Adipose tissue (tissue), 3 donors: Measurements from ENCODE around the gene PIEZO2. TPM values are rescaled to one million over a fixed set of nuclear protein-coding genes. Genes with fewer than 3 reads are reported as not detected.
"Not testable (repeated sequence)": the region's sequence is repeated elsewhere in the genome, so short reads cannot be mapped to it uniquely, and the experiment has no call there.

ENCODE experiments used
- H3K27ac ChIP-seq: one replicate; pipeline ENCODE4 v1.5.1; 2013; ENCODE audit warnings: low read depth, low read length
- WGBS, 3 donors: extraction: QIAGEN DNeasy Blood & Tissue Kit; methylation state at CpG; one replicate each; pipeline ENCODE4 v1.1.7; 2013; 5-methylcytosine and 5-hydroxymethylcytosine counted together
- polyA plus RNA-seq, 3 donors: library from polyadenylated mRNA; stranded (reverse); fragments of 200-250 nt; gene quantifications; one replicate each; pipeline ENCODE4 v1.2.3, GENCODE V29; 2013
- donor health status: healthy with polysubstance abuse.
- donor health status: Bipolar disorder and iron deficiency.
- donor health status: healthy.

Gene PIEZO2
- polyA plus RNA-seq, 3 donors, result 0.72 to 1.3 (median 0.91) TPM

GRCh38 chr18:11155034-11155759 is 5.8 kb upstream of the PIEZO2 start:
- WGBS, 3 donors, result 46 to 56% (median 52%) methylated on average over 8 of the region's 8 CpGs
- H3K27ac ChIP-seq, result no peak overlapping the region

- H3K27ac ChIP-seq, result no peak overlapping the region
- WGBS, 3 donors, result 12 to 30% (median 26%) methylated on average over 2 of the region's 2 CpGs
Observed at GRCh38 chr18:11154368-11154989, 5.1 kb upstream of the PIEZO2 start.

GRCh38 chr18:11153097-11153496 is 3.7 kb upstream of the PIEZO2 start:
- no peak overlapping the region for H3K27ac ChIP-seq
- WGBS, 3 donors, result 55 to 80% (median 76%) methylated on average over 2 of the region's 2 CpGs

GRCh38 chr18:11150271-11150615 is 874 bp upstream of the PIEZO2 start:
- 29 to 88% (median 83%) methylated on average over 5 of the region's 5 CpGs for WGBS, 3 donors
- H3K27ac ChIP-seq, result no peak overlapping the region

- no peak overlapping the region for H3K27ac ChIP-seq
- WGBS, 3 donors, result 0 to 2% (median 2%) methylated on average over 73 to 86 of the region's 86 CpGs
Observed at GRCh38 chr18:11148680-11149440, 509 bp downstream of the PIEZO2 start.

- WGBS, 3 donors, result 1 to 10% (median 7%) methylated on average over 39 of the region's 39 CpGs
- H3K27ac ChIP-seq, result no peak overlapping the region
Observed at GRCh38 chr18:11147962-11148679, 1.2 kb downstream of the PIEZO2 start.

- no peak overlapping the region for H3K27ac ChIP-seq
Observed at GRCh38 chr18:11147371-11147951, 1.9 kb downstream of the PIEZO2 start.

GRCh38 chr18:11146947-11147345 is 2.4 kb downstream of the PIEZO2 start:
- H3K27ac ChIP-seq, result no peak overlapping the region
- 20 to 56% (median 40%) methylated on average over 15 of the region's 15 CpGs for WGBS, 3 donors

More at GRCh38 chr18:11147371-11147951, 1.9 kb downstream of the PIEZO2 start:
- 6 to 30% (median 20%) methylated on average over 23 of the region's 23 CpGs for WGBS, 3 donors

GRCh38 chr18:11146238-11146946 is 3.0 kb downstream of the PIEZO2 start:
- 29 to 75% (median 69%) methylated on average over 18 of the region's 18 CpGs for WGBS, 3 donors
- no peak overlapping the region for H3K27ac ChIP-seq

GRCh38 chr18:11145413-11146191 is 3.8 kb downstream of the PIEZO2 start:
- H3K27ac ChIP-seq, result no peak overlapping the region

GRCh38 chr18:11137400-11137799 is 12.0 kb downstream of the PIEZO2 start:
- 60 to 69% (median 68%) methylated on average over 7 of the region's 7 CpGs for WGBS, 3 donors
- no peak overlapping the region for H3K27ac ChIP-seq

More at GRCh38 chr18:11145413-11146191, 3.8 kb downstream of the PIEZO2 start:
- WGBS, 3 donors, result 45 to 79% (median 75%) methylated on average over 4 of the region's 4 CpGs

GRCh38 chr18:11136241-11136640 is 13.1 kb downstream of the PIEZO2 start:
- H3K27ac ChIP-seq, result no peak overlapping the region
- 35 to 63% (median 56%) methylated on average over 2 of the region's 2 CpGs for WGBS, 3 donors

- no peak overlapping the region for H3K27ac ChIP-seq
- 53 to 64% (median 59%) methylated on average over 4 of the region's 4 CpGs for WGBS, 3 donors
Observed at GRCh38 chr18:11134940-11135339, 14.4 kb downstream of the PIEZO2 start.

- WGBS, 3 donors, result 77 to 97% (median 96%) methylated on average over 5 of the region's 5 CpGs
- H3K27ac ChIP-seq, result not testable (repeated sequence)
Observed at GRCh38 chr18:11129059-11129458, 20.3 kb downstream of the PIEZO2 start.

GRCh38 chr18:11125492-11126315 is 23.7 kb downstream of the PIEZO2 start:
- WGBS, 3 donors, result 63 to 74% (median 70%) methylated on average over 10 of the region's 10 CpGs

GRCh38 chr18:11124054-11124453 is 25.3 kb downstream of the PIEZO2 start:
- 43 to 71% (median 69%) methylated on average over 1 of the region's 1 CpG for WGBS, 3 donors

More at GRCh38 chr18:11125492-11126315, 23.7 kb downstream of the PIEZO2 start:
- no peak overlapping the region for H3K27ac ChIP-seq

More at GRCh38 chr18:11124054-11124453, 25.3 kb downstream of the PIEZO2 start:
- H3K27ac ChIP-seq, result no peak overlapping the region
